ENCODE measurements around the gene FBXO48. TPM values are rescaled to one million over a fixed set of nuclear protein-coding genes. Genes with fewer than 3 reads are reported as not detected.

Gene FBXO48
- total and polyA plus RNA-seq, 2 of the 8 experiments (the other 6 are each of a cell fraction or from before 2014, with no cell fraction given): 1.1 to 1.5 TPM

DNA sequence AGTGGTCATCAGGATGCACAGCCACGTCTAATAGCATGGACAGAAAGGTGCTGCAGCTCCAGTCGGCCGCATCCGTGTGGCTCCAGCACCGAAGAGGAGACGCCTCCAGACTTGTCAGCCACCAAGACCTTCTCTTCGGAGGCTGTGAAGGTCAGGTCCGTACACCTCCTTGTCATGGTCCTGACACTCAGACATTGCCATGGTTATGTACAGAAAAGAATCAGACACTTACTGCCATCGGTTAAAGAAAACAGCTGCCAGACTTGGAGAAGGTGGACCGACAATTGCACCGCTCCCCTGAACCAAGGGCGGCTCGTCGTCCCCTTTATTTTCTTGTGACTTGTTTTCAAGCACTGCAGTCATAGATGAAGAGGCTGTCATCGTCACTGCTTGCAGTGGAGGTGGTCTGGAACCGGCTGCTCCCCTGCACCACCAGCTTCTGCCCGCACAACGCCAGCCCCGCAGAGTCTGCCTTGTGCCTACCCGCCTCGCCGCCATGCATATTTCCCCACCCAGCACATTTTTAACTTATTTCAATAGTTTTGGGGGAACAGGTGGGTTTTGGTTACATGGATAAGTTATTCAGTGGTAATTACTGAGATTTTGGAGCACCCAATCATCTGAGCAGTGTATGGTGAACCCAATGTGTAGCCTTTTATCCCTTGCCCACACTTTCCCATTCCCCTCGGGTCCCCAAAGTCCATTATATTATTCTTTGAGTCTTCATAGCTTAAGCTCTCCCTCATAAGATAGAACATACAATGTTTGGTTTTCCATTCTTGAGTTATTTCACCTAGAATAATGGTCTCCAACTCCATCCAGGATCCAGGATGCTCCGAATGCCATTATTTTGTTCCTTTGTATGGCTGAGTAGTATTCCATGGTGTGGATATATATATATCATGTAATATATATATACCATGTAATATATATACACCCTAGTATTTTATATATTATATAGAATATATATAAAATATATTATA lies 18.1 kb downstream of the FBXO48 start:
- no peaks in the 10 kb centered on the region for H4K20me1 ChIP-seq (replicated peaks in 1 of 2; ENCODE audit: control insufficient read depth in 1 of 2, insufficient read depth in 2 of 2, low read length in 2 of 2)
- no peak overlapping the region for H3K14ac ChIP-seq (ENCODE audit: insufficient read length)
- H2BK12ac ChIP-seq (ENCODE audit: low read depth, low read length): no peak overlapping the region
- FAIRE-seq: no peak
- no peak overlapping the region for H3K4me2 ChIP-seq (ENCODE audit: insufficient read depth in 1 of 2, low read depth in 2 of 2, low read length in 2 of 2)
- no peak overlapping the region for H3K27ac ChIP-seq (ENCODE audit: low read depth, low read length)
- CTCF ChIA-PET (ENCODE audit: partially characterized antibody): interaction anchor here (0.6 to 1.3 kb wide), 3 partner anchors 14 to 89 kb away, joined by 3 to 4 read pairs (median 3); no protein-coding TSS in a partner anchor
- no peaks in the 10 kb centered on the region for H3K79me1 ChIP-seq (ENCODE audit: low read depth, low read length)
- no peaks in the 10 kb centered on the region for H3K27me3 ChIP-seq (replicated peaks in 1 of 4; ENCODE audit: control insufficient read depth in 3 of 4, extremely low read depth in 1 of 4, insufficient read depth in 3 of 4, low read length in 3 of 4)
- H3K56ac ChIP-seq (replicated peaks; ENCODE audit: insufficient read length, low read depth, low read length): no peak overlapping the region
- no peak for DNase-seq (ENCODE audit: low read depth in 1 of 2, low spot score in 2 of 2)
- POLR2A ChIA-PET (ENCODE audit: partially characterized antibody): no interaction called here
- no peak overlapping the region for H3K23ac ChIP-seq (ENCODE audit: insufficient read length)
- no peak overlapping the region for H2BK20ac ChIP-seq (ENCODE audit: low read length)
- no peak overlapping the region for H4K91ac ChIP-seq (replicated peaks; ENCODE audit: insufficient read length, low read length)
- no peak overlapping the region for H2BK5ac ChIP-seq (ENCODE audit: low read depth, low read length)
- no peaks in the 10 kb centered on the region for H3K4me1 ChIP-seq (replicated peaks in 1 of 4; ENCODE audit: control insufficient read depth in 3 of 4, insufficient read depth in 4 of 4, low read length in 3 of 4)
- no peak overlapping the region for H4K5ac ChIP-seq (ENCODE audit: insufficient read length, low read depth, low read length)
- H2BK120ac ChIP-seq (replicated peaks; ENCODE audit: low read depth, low read length): no peak overlapping the region
- no peaks in the 10 kb centered on the region for H3K79me2 ChIP-seq (ENCODE audit: control insufficient read depth in 1 of 2, insufficient read depth in 2 of 2, low read length in 2 of 2)
- no peak overlapping the region for H3K18ac ChIP-seq (ENCODE audit: extremely low read depth, low read length)
- no peak overlapping the region for H2AFZ ChIP-seq (ENCODE audit: low read length)
- no peak overlapping the region for H4K8ac ChIP-seq (ENCODE audit: extremely low read depth, insufficient read depth, low read length)
- H3K4ac ChIP-seq (replicated peaks; ENCODE audit: insufficient read length, low read depth, low read length): no peak overlapping the region
- no peak overlapping the region for H2BK15ac ChIP-seq (ENCODE audit: low read length)
- WGBS, 2 experiments (ENCODE audit: extremely low coverage in 1 of 2, insufficient coverage in 1 of 2, insufficient read length in 1 of 2, insufficient replicate concordance in 2 of 2, low coverage in 1 of 2, low lambda C conversion rate in 2 of 2, missing lambda C conversion rate in 1 of 2): 93% methylated on average over 22 of the region's 24 CpGs; no CpG with 5 or more reads in 1 of the 2 experiments
- no peaks in the 10 kb centered on the region for H3K36me3 ChIP-seq (ENCODE audit: control insufficient read depth in 2 of 4, insufficient read depth in 4 of 4, low read length in 3 of 4)
- no peak overlapping the region for H2AK5ac ChIP-seq (ENCODE audit: low read depth, low read length)
- H3K23me2 ChIP-seq (ENCODE audit: low read depth, low read length): no peaks in the 10 kb centered on the region
- H3K9me3 ChIP-seq (ENCODE audit: insufficient read depth in 2 of 2, low read depth in 1 of 2, low read length in 1 of 2): no peaks in the 10 kb centered on the region; a peak in 1 of 4 replicates
- no peak overlapping the region for H3K9ac ChIP-seq (replicated peaks in 1 of 4; ENCODE audit: extremely low read depth in 1 of 4, low read depth in 3 of 4, low read length in 3 of 4)
- H3K4me3 ChIP-seq (ENCODE audit: extremely low read depth in 1 of 4, insufficient read depth in 2 of 4, low read depth in 3 of 4, low read length in 4 of 4): no peak overlapping the region
- no peak for TF ChIP-seq TEAD4 (IDR thresholded peaks at IDR 0.05; ENCODE audit: low read depth, low read length)
- TF ChIP-seq TCF12 (IDR thresholded peaks at IDR 0.05; ENCODE audit: low read depth, low read length): no peak
- no peak for TF ChIP-seq EP300 (IDR thresholded peaks at IDR 0.05; ENCODE audit: borderline replicate concordance in 1 of 2, low read depth in 2 of 2, low read length in 2 of 2)
- TF ChIP-seq RNF2 (IDR thresholded peaks at IDR 0.05; ENCODE audit: borderline replicate concordance, low read depth, low read length, missing control alignments, poor library complexity, severe bottlenecking): no peak
- no peak for TF ChIP-seq TAF1 (IDR thresholded peaks at IDR 0.05; ENCODE audit: low read depth, low read length)
- no peak for TF ChIP-seq GABPA (IDR thresholded peaks at IDR 0.05; ENCODE audit: borderline replicate concordance, insufficient read depth, low read length)
- TF ChIP-seq CBX5 (IDR thresholded peaks at IDR 0.05; ENCODE audit: low read depth, low read length): no peak
- TF ChIP-seq, protein P1, sequence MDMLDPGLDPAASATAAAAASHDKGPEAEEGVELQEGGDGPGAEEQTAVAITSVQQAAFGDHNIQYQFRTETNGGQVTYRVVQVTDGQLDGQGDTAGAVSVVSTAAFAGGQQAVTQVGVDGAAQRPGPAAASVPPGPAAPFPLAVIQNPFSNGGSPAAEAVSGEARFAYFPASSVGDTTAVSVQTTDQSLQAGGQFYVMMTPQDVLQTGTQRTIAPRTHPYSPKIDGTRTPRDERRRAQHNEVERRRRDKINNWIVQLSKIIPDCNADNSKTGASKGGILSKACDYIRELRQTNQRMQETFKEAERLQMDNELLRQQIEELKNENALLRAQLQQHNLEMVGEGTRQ (IDR thresholded peaks at IDR 0.05; ENCODE audit: low read length): no peak
- TF ChIP-seq, protein P2, sequence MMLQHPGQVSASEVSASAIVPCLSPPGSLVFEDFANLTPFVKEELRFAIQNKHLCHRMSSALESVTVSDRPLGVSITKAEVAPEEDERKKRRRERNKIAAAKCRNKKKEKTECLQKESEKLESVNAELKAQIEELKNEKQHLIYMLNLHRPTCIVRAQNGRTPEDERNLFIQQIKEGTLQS (IDR thresholded peaks at IDR 0.05; ENCODE audit: insufficient read depth, low read depth, low read length): no peak
